Ascending aorta (tissue), 2 donors: Measurements from ENCODE around the gene POLR1B. TPM values are rescaled to one million over a fixed set of nuclear protein-coding genes. Genes with fewer than 3 reads are reported as not detected.
"Not testable (repeated sequence)": the region's sequence is repeated elsewhere in the genome, so short reads cannot be mapped to it uniquely, and the experiment has no call there.

Source experiments
- DNase-seq, 2 donors: peaks; one replicate each; pipeline ENCODE4 v3.0.0-alpha.2; 2019; ENCODE audit warnings: low spot score in 2 of 2
- H3K27ac ChIP-seq, 2 donors: fragments of 200-600 bp; sonication (generic); one replicate each; pipeline ENCODE4 v1.5.1; 2016 to 2017; ENCODE audit warnings: mild to moderate bottlenecking in 1 of 2
- H3K27me3 ChIP-seq: fragments of 200-600 bp; sonication (generic); one replicate; pipeline ENCODE4 v1.5.1; 2017
- H3K36me3 ChIP-seq, 2 donors: fragments of 200-600 bp; sonication (generic); one replicate each; pipeline ENCODE4 v1.5.1; 2016
- H3K4me1 ChIP-seq, 2 donors: fragments of 200-600 bp; sonication (generic); one replicate each; pipeline ENCODE4 v1.5.1; 2016 to 2017; ENCODE audit warnings: mild to moderate bottlenecking in 1 of 2
- H3K4me3 ChIP-seq, 2 donors: fragments of 200-600 bp; sonication (generic); one replicate each; pipeline ENCODE4 v1.5.1; 2016 to 2017; ENCODE audit warnings: mild to moderate bottlenecking in 1 of 2
- H3K9me3 ChIP-seq, 2 donors: fragments of 200-600 bp; sonication (generic); one replicate each; pipeline ENCODE4 v1.5.1; 2016
- CTCF ChIP-seq, 3 experiments: fragments of 200-600 bp in 2 of 3; fragments of 450-650 bp in 1 of 3; sonication (generic) in 2 of 3; IDR thresholded peaks; one replicate each; pipeline ENCODE4 v1.5.1; 2016 to 2019; ENCODE audit warnings: antibody characterized with exemption in 3 of 3, mild to moderate bottlenecking in 1 of 3, moderate library complexity in 1 of 3
- intact Hi-C: fragments of 100-400 bp; cut with DNase I; formaldehyde crosslinking; loops from one replicate; pipeline ENCODE4 v1.15.1; 2023
- total RNA-seq: library from RNA; depleted of rRNA; stranded (reverse); fragments of >200 nt; gene quantifications from one replicate; pipeline ENCODE4 v1.1.0, GENCODE V29; 2016

Gene POLR1B
- total RNA-seq, 1 donor from 2014 or later: 3.6 TPM

- DNase-seq: no peak
These were observed 18.9 kb upstream of the POLR1B start for GRCh38 chr2:112523291-112523777.

GRCh38 chr2:112524276-112524675 lies 18.0 kb upstream of the POLR1B start:
- H3K4me3 ChIP-seq, H3K9me3 ChIP-seq, intact Hi-C loops, H3K27ac ChIP-seq, DNase-seq, H3K27me3 ChIP-seq, H3K4me1 ChIP-seq: not testable (repeated sequence)
- peaks cover 25 to 52% of the 10 kb centered on the region in 2 donors for H3K36me3 ChIP-seq

More at GRCh38 chr2:112523291-112523777, 18.9 kb upstream of the POLR1B start:
- TF ChIP-seq CTCF (IDR thresholded peaks at IDR 0.05): no peak
- Histone ChIP-seq H3K27me3 (no peaks in the 10 kb centered on the region), H3K36me3 (peaks cover 17 to 47% of the 10 kb centered on the region in 2 donors), H3K4me3 (no peak overlapping the region), H3K4me1 (no peaks in the 10 kb centered on the region), H3K9me3 (no peaks in the 10 kb centered on the region), H3K27ac (no peak overlapping the region)
- intact Hi-C loops: no loop called here

GRCh38 chr2:112528541-112528940 lies 13.7 kb upstream of the POLR1B start:
- intact Hi-C loops: no loop called here
- Histone ChIP-seq H3K27ac (no peak overlapping the region), H3K9me3 (no peaks in the 10 kb centered on the region), H3K4me3 (no peak overlapping the region), H3K36me3 (peaks cover 13 to 33% of the 10 kb centered on the region in 2 donors), H3K4me1 (no peaks in the 10 kb centered on the region), H3K27me3 (no peaks in the 10 kb centered on the region)
- DNase-seq: no peak
- TF ChIP-seq CTCF (IDR thresholded peaks at IDR 0.05): no peak

GRCh38 chr2:112529757-112530156 lies 12.5 kb upstream of the POLR1B start:
- Histone ChIP-seq H3K27me3 (no peaks in the 10 kb centered on the region), H3K27ac (no peak overlapping the region), H3K9me3 (no peaks in the 10 kb centered on the region), H3K4me3 (no peak overlapping the region), H3K4me1 (no peaks in the 10 kb centered on the region), H3K36me3 (peaks cover 13 to 33% of the 10 kb centered on the region in 2 donors)
- intact Hi-C loops: no loop called here
- no peak for DNase-seq
- no peak for TF ChIP-seq CTCF (IDR thresholded peaks at IDR 0.05)

GRCh38 chr2:112530728-112531127 lies 11.5 kb upstream of the POLR1B start:
- H3K27ac ChIP-seq: no peak overlapping the region
- no peak for DNase-seq
- H3K4me1 ChIP-seq: no peaks in the 10 kb centered on the region
- no peak for TF ChIP-seq CTCF (IDR thresholded peaks at IDR 0.05)
- H3K9me3 ChIP-seq: no peaks in the 10 kb centered on the region
- intact Hi-C loops: no loop called here
- H3K27me3 ChIP-seq: no peaks in the 10 kb centered on the region
- H3K4me3 ChIP-seq: no peak overlapping the region
- H3K36me3 ChIP-seq: peaks cover 13 to 33% of the 10 kb centered on the region in 2 donors

- no peaks in the 10 kb centered on the region for H3K9me3 ChIP-seq
- H3K4me1 ChIP-seq: no peaks in the 10 kb centered on the region
- no peak overlapping the region for H3K27ac ChIP-seq
- no peak for DNase-seq
- no peaks in the 10 kb centered on the region for H3K27me3 ChIP-seq
- no peak for TF ChIP-seq CTCF (IDR thresholded peaks at IDR 0.05)
- no peak overlapping the region for H3K4me3 ChIP-seq
- peaks cover 6 to 15% of the 10 kb centered on the region in 2 donors for H3K36me3 ChIP-seq
- intact Hi-C loops: no loop called here
These were observed 7.4 kb upstream of the POLR1B start for GRCh38 chr2:112534826-112535225.

GRCh38 chr2:112536665-112537064 lies 5.6 kb upstream of the POLR1B start:
- H3K4me1 ChIP-seq, DNase-seq, H3K4me3 ChIP-seq, H3K27ac ChIP-seq, H3K36me3 ChIP-seq, H3K27me3 ChIP-seq, H3K9me3 ChIP-seq, intact Hi-C loops: not testable (repeated sequence)
